ENCODE data around the gene SOX5.
"Not testable (repeated sequence)": the region's sequence is repeated elsewhere in the genome, so short reads cannot be mapped to it uniquely, and the experiment has no call there.

Gene SOX5

GRCh38 chr12:23533699-23534098, 415.8 kb downstream of the SOX5 start:
- no peak for DNase-seq

- DNase-seq = no peak
Observed at GRCh38 chr12:23533265-23533664, 416.2 kb downstream of the SOX5 start.

- DNase-seq = no peak
Observed at GRCh38 chr12:23528316-23528715, 421.2 kb downstream of the SOX5 start.

GRCh38 chr12:23525450-23526072, 423.9 kb downstream of the SOX5 start:
- DNase-seq = no peak

- DNase-seq = no peak
Observed at GRCh38 chr12:23523339-23523738, 426.1 kb downstream of the SOX5 start.

- DNase-seq = not testable (repeated sequence)
Observed at GRCh38 chr12:23519444-23519843, 430.0 kb downstream of the SOX5 start.

- DNase-seq = not testable (repeated sequence)
Observed at GRCh38 chr12:23515785-23516184, 433.7 kb downstream of the SOX5 start.

GRCh38 chr12:23510484-23510883, 439.0 kb downstream of the SOX5 start:
- DNase-seq = no peak

GRCh38 chr12:23509832-23510231, 439.6 kb downstream of the SOX5 start:
- not testable (repeated sequence) for DNase-seq

- DNase-seq = not testable (repeated sequence)
Observed at GRCh38 chr12:23507785-23508184, 441.7 kb downstream of the SOX5 start.

- DNase-seq = not testable (repeated sequence)
Observed at GRCh38 chr12:23505736-23506135, 443.7 kb downstream of the SOX5 start.

GRCh38 chr12:23504641-23505399, 444.6 kb downstream of the SOX5 start:
- no peak for DNase-seq

GRCh38 chr12:23504043-23504442, 445.4 kb downstream of the SOX5 start:
- DNase-seq = no peak

- no peak for DNase-seq
Observed at GRCh38 chr12:23503544-23503943, 445.9 kb downstream of the SOX5 start.

GRCh38 chr12:23502259-23502658, 447.2 kb downstream of the SOX5 start:
- no peak for DNase-seq

- DNase-seq = no peak
Observed at GRCh38 chr12:23495472-23495871, 454.0 kb downstream of the SOX5 start.

- no peak for DNase-seq
Observed at GRCh38 chr12:23493672-23494071, 455.8 kb downstream of the SOX5 start.

- not testable (repeated sequence) for DNase-seq
Observed at GRCh38 chr12:23491029-23491428, 458.4 kb downstream of the SOX5 start.

GRCh38 chr12:23488130-23488529, 461.3 kb downstream of the SOX5 start:
- DNase-seq = no peak

GRCh38 chr12:23484238-23484637, 465.2 kb downstream of the SOX5 start:
- no peak for DNase-seq

- DNase-seq = no peak
Observed at GRCh38 chr12:23482571-23482970, 466.9 kb downstream of the SOX5 start.

Data from NCI-H748 treated with DMSO at 0.1 percent for 48 hours (cell line).